ENCODE measurements around the gene TRPC6.
"Not testable (repeated sequence)": the region's sequence is repeated elsewhere in the genome, so short reads cannot be mapped to it uniquely, and the experiment has no call there.

Gene TRPC6

GRCh38 chr11:101446726-101447125 lies 137.1 kb downstream of the TRPC6 start:
- Histone ChIP-seq H3K36me3 (ENCODE audit: control insufficient read depth in 1 of 2, insufficient read depth in 2 of 2, low read length in 2 of 2) (no peaks in the 10 kb centered on the region), H3K27ac (ENCODE audit: low read length) (no peak overlapping the region), H3K9me3 (ENCODE audit: control insufficient read depth in 1 of 2, low read length in 2 of 2) (no peaks in the 10 kb centered on the region), H3K4me1 (ENCODE audit: control insufficient read depth in 1 of 2, insufficient read depth in 2 of 2, low read length in 2 of 2) (no peaks in the 10 kb centered on the region), H3K27me3 (ENCODE audit: low read depth, low read length) (no peaks in the 10 kb centered on the region), H3K4me3 (ENCODE audit: low read depth in 1 of 2, low read length in 2 of 2) (no peak overlapping the region)

GRCh38 chr11:101446238-101446637 lies 137.6 kb downstream of the TRPC6 start:
- Histone ChIP-seq H3K27ac (ENCODE audit: low read length) (no peak overlapping the region), H3K9me3 (ENCODE audit: control insufficient read depth in 1 of 2, low read length in 2 of 2) (no peaks in the 10 kb centered on the region), H3K27me3 (ENCODE audit: low read depth, low read length) (no peaks in the 10 kb centered on the region), H3K4me3 (ENCODE audit: low read depth in 1 of 2, low read length in 2 of 2) (no peak overlapping the region), H3K36me3 (ENCODE audit: control insufficient read depth in 1 of 2, insufficient read depth in 2 of 2, low read length in 2 of 2) (no peaks in the 10 kb centered on the region), H3K4me1 (ENCODE audit: control insufficient read depth in 1 of 2, insufficient read depth in 2 of 2, low read length in 2 of 2) (no peaks in the 10 kb centered on the region)

- Histone ChIP-seq H3K4me1 (ENCODE audit: control insufficient read depth in 1 of 2, insufficient read depth in 2 of 2, low read length in 2 of 2) (no peaks in the 10 kb centered on the region), H3K9me3 (ENCODE audit: control insufficient read depth in 1 of 2, low read length in 2 of 2) (no peaks in the 10 kb centered on the region), H3K4me3 (ENCODE audit: low read depth in 1 of 2, low read length in 2 of 2) (no peak overlapping the region), H3K27ac (ENCODE audit: low read length) (no peak overlapping the region), H3K27me3 (ENCODE audit: low read depth, low read length) (no peaks in the 10 kb centered on the region), H3K36me3 (ENCODE audit: control insufficient read depth in 1 of 2, insufficient read depth in 2 of 2, low read length in 2 of 2) (no peaks in the 10 kb centered on the region)
Observed at GRCh38 chr11:101445761-101446160, 138.0 kb downstream of the TRPC6 start.

- no peaks in the 10 kb centered on the region for H3K27me3 ChIP-seq (ENCODE audit: low read depth, low read length)
- H3K9me3 ChIP-seq (ENCODE audit: control insufficient read depth in 1 of 2, low read length in 2 of 2), result no peaks in the 10 kb centered on the region
- no peak overlapping the region for H3K4me3 ChIP-seq (ENCODE audit: low read depth in 1 of 2, low read length in 2 of 2)
- no peaks in the 10 kb centered on the region for H3K4me1 ChIP-seq (ENCODE audit: control insufficient read depth in 1 of 2, insufficient read depth in 2 of 2, low read length in 2 of 2)
- H3K27ac ChIP-seq (ENCODE audit: low read length), result no peak overlapping the region
- H3K36me3 ChIP-seq (ENCODE audit: control insufficient read depth in 1 of 2, insufficient read depth in 2 of 2, low read length in 2 of 2), result no peaks in the 10 kb centered on the region
Observed at GRCh38 chr11:101444851-101445250, 139.0 kb downstream of the TRPC6 start.

GRCh38 chr11:101444164-101444563 lies 139.6 kb downstream of the TRPC6 start:
- no peaks in the 10 kb centered on the region for H3K27me3 ChIP-seq (ENCODE audit: low read depth, low read length)
- H3K36me3 ChIP-seq (ENCODE audit: control insufficient read depth in 1 of 2, insufficient read depth in 2 of 2, low read length in 2 of 2), result no peaks in the 10 kb centered on the region
- no peak overlapping the region for H3K4me3 ChIP-seq (ENCODE audit: low read depth in 1 of 2, low read length in 2 of 2)
- H3K27ac ChIP-seq (ENCODE audit: low read length), result no peak overlapping the region
- H3K4me1 ChIP-seq (ENCODE audit: control insufficient read depth in 1 of 2, insufficient read depth in 2 of 2, low read length in 2 of 2), result no peaks in the 10 kb centered on the region
- H3K9me3 ChIP-seq (ENCODE audit: control insufficient read depth in 1 of 2, low read length in 2 of 2), result no peaks in the 10 kb centered on the region

- Histone ChIP-seq H3K27ac (ENCODE audit: low read length) (no peak overlapping the region), H3K9me3 (ENCODE audit: control insufficient read depth in 1 of 2, low read length in 2 of 2) (no peaks in the 10 kb centered on the region), H3K36me3 (ENCODE audit: control insufficient read depth in 1 of 2, insufficient read depth in 2 of 2, low read length in 2 of 2) (no peaks in the 10 kb centered on the region), H3K27me3 (ENCODE audit: low read depth, low read length) (no peaks in the 10 kb centered on the region), H3K4me3 (ENCODE audit: low read depth in 1 of 2, low read length in 2 of 2) (no peak overlapping the region), H3K4me1 (ENCODE audit: control insufficient read depth in 1 of 2, insufficient read depth in 2 of 2, low read length in 2 of 2) (no peaks in the 10 kb centered on the region)
Observed at GRCh38 chr11:101442936-101443521, 140.8 kb downstream of the TRPC6 start.

GRCh38 chr11:101442171-101442570 lies 141.6 kb downstream of the TRPC6 start:
- no peaks in the 10 kb centered on the region for H3K4me1 ChIP-seq (ENCODE audit: control insufficient read depth in 1 of 2, insufficient read depth in 2 of 2, low read length in 2 of 2)
- no peaks in the 10 kb centered on the region for H3K9me3 ChIP-seq (ENCODE audit: control insufficient read depth in 1 of 2, low read length in 2 of 2)
- no peak overlapping the region for H3K4me3 ChIP-seq (ENCODE audit: low read depth in 1 of 2, low read length in 2 of 2)
- H3K27me3 ChIP-seq (ENCODE audit: low read depth, low read length), result no peaks in the 10 kb centered on the region
- no peak overlapping the region for H3K27ac ChIP-seq (ENCODE audit: low read length)
- no peaks in the 10 kb centered on the region for H3K36me3 ChIP-seq (ENCODE audit: control insufficient read depth in 1 of 2, insufficient read depth in 2 of 2, low read length in 2 of 2)

- no peaks in the 10 kb centered on the region for H3K4me1 ChIP-seq (ENCODE audit: control insufficient read depth in 1 of 2, insufficient read depth in 2 of 2, low read length in 2 of 2)
- H3K27ac ChIP-seq (ENCODE audit: low read length), result no peak overlapping the region
- no peaks in the 10 kb centered on the region for H3K36me3 ChIP-seq (ENCODE audit: control insufficient read depth in 1 of 2, insufficient read depth in 2 of 2, low read length in 2 of 2)
Observed at GRCh38 chr11:101441747-101442146, 142.1 kb downstream of the TRPC6 start.

GRCh38 chr11:101439488-101439887 lies 144.3 kb downstream of the TRPC6 start:
- H3K9me3 ChIP-seq (ENCODE audit: control insufficient read depth in 1 of 2, low read length in 2 of 2), result no peaks in the 10 kb centered on the region
- H3K27me3 ChIP-seq (ENCODE audit: low read depth, low read length), result no peaks in the 10 kb centered on the region
- H3K4me1 ChIP-seq (ENCODE audit: control insufficient read depth in 1 of 2, insufficient read depth in 2 of 2, low read length in 2 of 2), result peaks cover 0 to 16% of the 10 kb centered on the region in 2 donors
- H3K4me3 ChIP-seq (ENCODE audit: low read depth in 1 of 2, low read length in 2 of 2), result no peak overlapping the region
- no peaks in the 10 kb centered on the region for H3K36me3 ChIP-seq (ENCODE audit: control insufficient read depth in 1 of 2, insufficient read depth in 2 of 2, low read length in 2 of 2)
- no peak overlapping the region for H3K27ac ChIP-seq (ENCODE audit: low read length)

More at GRCh38 chr11:101441747-101442146, 142.1 kb downstream of the TRPC6 start:
- H3K9me3 ChIP-seq (ENCODE audit: control insufficient read depth in 1 of 2, low read length in 2 of 2), result no peaks in the 10 kb centered on the region
- no peak overlapping the region for H3K4me3 ChIP-seq (ENCODE audit: low read depth in 1 of 2, low read length in 2 of 2)
- no peaks in the 10 kb centered on the region for H3K27me3 ChIP-seq (ENCODE audit: low read depth, low read length)

- not testable (repeated sequence) for H3K27me3 ChIP-seq (ENCODE audit: low read depth, low read length); H3K9me3 ChIP-seq (ENCODE audit: control insufficient read depth in 1 of 2, low read length in 2 of 2); H3K36me3 ChIP-seq (ENCODE audit: control insufficient read depth in 1 of 2, insufficient read depth in 2 of 2, low read length in 2 of 2); H3K4me3 ChIP-seq (ENCODE audit: low read depth in 1 of 2, low read length in 2 of 2); H3K27ac ChIP-seq (ENCODE audit: low read length)
- H3K4me1 ChIP-seq (ENCODE audit: control insufficient read depth in 1 of 2, insufficient read depth in 2 of 2, low read length in 2 of 2), result peaks cover 0 to 22% of the 10 kb centered on the region in 2 donors
Observed at GRCh38 chr11:101438708-101439107, 145.1 kb downstream of the TRPC6 start.

- Histone ChIP-seq H3K9me3 (ENCODE audit: control insufficient read depth in 1 of 2, low read length in 2 of 2) (no peaks in the 10 kb centered on the region), H3K27ac (ENCODE audit: low read length) (no peak overlapping the region), H3K27me3 (ENCODE audit: low read depth, low read length) (no peaks in the 10 kb centered on the region), H3K4me1 (ENCODE audit: control insufficient read depth in 1 of 2, insufficient read depth in 2 of 2, low read length in 2 of 2) (peaks cover 0 to 22% of the 10 kb centered on the region in 2 donors), H3K4me3 (ENCODE audit: low read depth in 1 of 2, low read length in 2 of 2) (no peak overlapping the region), H3K36me3 (ENCODE audit: control insufficient read depth in 1 of 2, insufficient read depth in 2 of 2, low read length in 2 of 2) (no peaks in the 10 kb centered on the region)
Observed at GRCh38 chr11:101438126-101438525, 145.7 kb downstream of the TRPC6 start.

GRCh38 chr11:101436511-101437142 lies 147.2 kb downstream of the TRPC6 start:
- no peaks in the 10 kb centered on the region for H3K36me3 ChIP-seq (ENCODE audit: control insufficient read depth in 1 of 2, insufficient read depth in 2 of 2, low read length in 2 of 2)
- no peak overlapping the region for H3K27ac ChIP-seq (ENCODE audit: low read length)
- H3K9me3 ChIP-seq (ENCODE audit: control insufficient read depth in 1 of 2, low read length in 2 of 2), result no peaks in the 10 kb centered on the region
- H3K27me3 ChIP-seq (ENCODE audit: low read depth, low read length), result no peaks in the 10 kb centered on the region
- peaks cover 0 to 34% of the 10 kb centered on the region in 2 donors for H3K4me1 ChIP-seq (ENCODE audit: control insufficient read depth in 1 of 2, insufficient read depth in 2 of 2, low read length in 2 of 2)
- H3K4me3 ChIP-seq (ENCODE audit: low read depth in 1 of 2, low read length in 2 of 2), result no peak overlapping the region

All from muscle layer of duodenum (tissue), 2 donors.